ENCODE measurements around the gene SLCO6A1. TPM values are rescaled to one million over a fixed set of nuclear protein-coding genes. Genes with fewer than 3 reads are reported as not detected.

Gene SLCO6A1
- total RNA-seq, 4 donors from 2014 or later: not detected

DNA sequence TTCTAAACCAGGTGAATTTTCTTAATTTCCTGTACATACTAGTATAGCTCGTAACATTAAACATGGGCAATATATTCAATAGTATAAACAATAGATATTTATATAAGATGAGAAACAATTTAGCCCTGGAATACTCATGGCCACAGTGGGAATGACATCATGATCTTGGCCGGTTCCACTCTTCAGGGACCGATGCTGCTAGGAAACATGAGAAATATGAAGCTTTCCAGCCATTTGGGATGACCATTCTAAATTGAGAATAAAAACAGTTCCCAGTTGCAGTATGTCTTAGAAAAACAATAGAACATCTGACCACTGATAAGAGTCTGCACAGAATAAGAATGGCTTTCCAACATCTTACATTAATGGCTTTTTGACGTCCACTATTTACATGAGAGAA is 33.3 kb upstream of the SLCO6A1 start:
- Histone ChIP-seq H3K9me3 (no peaks in the 10 kb centered on the region), H3K27ac (no peak overlapping the region), H3K4me3 (no peak overlapping the region), H3K27me3 (no peaks in the 10 kb centered on the region), H3K36me3 (no peaks in the 10 kb centered on the region), H3K4me1 (no peaks in the 10 kb centered on the region)
- in situ Hi-C loops (cut with MboI; ENCODE audit: low sequenced_read_pairs in 4 of 4): no loop called here
- ATAC-seq (peak in 1 of 2 donors; percentile 52), DNase-seq (peak in 1 of 2 donors; percentile 18)
- intact Hi-C loops (cut with DNase I; ENCODE audit: low total_unique reads): loop anchor here (10.0 kb wide), 1 partner anchor 613 kb away; no protein-coding TSS in a partner anchor
- TF ChIP-seq, protein P1, sequence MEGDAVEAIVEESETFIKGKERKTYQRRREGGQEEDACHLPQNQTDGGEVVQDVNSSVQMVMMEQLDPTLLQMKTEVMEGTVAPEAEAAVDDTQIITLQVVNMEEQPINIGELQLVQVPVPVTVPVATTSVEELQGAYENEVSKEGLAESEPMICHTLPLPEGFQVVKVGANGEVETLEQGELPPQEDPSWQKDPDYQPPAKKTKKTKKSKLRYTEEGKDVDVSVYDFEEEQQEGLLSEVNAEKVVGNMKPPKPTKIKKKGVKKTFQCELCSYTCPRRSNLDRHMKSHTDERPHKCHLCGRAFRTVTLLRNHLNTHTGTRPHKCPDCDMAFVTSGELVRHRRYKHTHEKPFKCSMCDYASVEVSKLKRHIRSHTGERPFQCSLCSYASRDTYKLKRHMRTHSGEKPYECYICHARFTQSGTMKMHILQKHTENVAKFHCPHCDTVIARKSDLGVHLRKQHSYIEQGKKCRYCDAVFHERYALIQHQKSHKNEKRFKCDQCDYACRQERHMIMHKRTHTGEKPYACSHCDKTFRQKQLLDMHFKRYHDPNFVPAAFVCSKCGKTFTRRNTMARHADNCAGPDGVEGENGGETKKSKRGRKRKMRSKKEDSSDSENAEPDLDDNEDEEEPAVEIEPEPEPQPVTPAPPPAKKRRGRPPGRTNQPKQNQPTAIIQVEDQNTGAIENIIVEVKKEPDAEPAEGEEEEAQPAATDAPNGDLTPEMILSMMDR (IDR thresholded peaks at IDR 0.05 in 4 of 5, conservative IDR thresholded peaks at IDR 0.05 in 1 of 5): no peak
- no peak for TF ChIP-seq POLR2A (IDR thresholded peaks at IDR 0.05)

- in situ Hi-C loops (cut with MboI; ENCODE audit: low sequenced_read_pairs in 4 of 4): no loop called here
- TF ChIP-seq, protein P1 (IDR thresholded peaks at IDR 0.05 in 4 of 5, conservative IDR thresholded peaks at IDR 0.05 in 1 of 5): no peak
- TF ChIP-seq POLR2A (IDR thresholded peaks at IDR 0.05): no peak
- intact Hi-C loops (cut with DNase I; ENCODE audit: low total_unique reads): loop anchor here (10.0 kb wide), 1 partner anchor 613 kb away; no protein-coding TSS in a partner anchor
Measured at GRCh38 chr5:102531506-102531905, 32.7 kb upstream of the SLCO6A1 start.

GRCh38 chr5:102529447-102529846 is 30.6 kb upstream of the SLCO6A1 start:
- ATAC-seq (no peak), DNase-seq (no peak)
- TF ChIP-seq, protein P1 (IDR thresholded peaks at IDR 0.05 in 4 of 5, conservative IDR thresholded peaks at IDR 0.05 in 1 of 5): no peak
- TF ChIP-seq POLR2A (IDR thresholded peaks at IDR 0.05): no peak
- Histone ChIP-seq H3K4me3 (no peak overlapping the region), H3K4me1 (no peaks in the 10 kb centered on the region), H3K36me3 (no peaks in the 10 kb centered on the region), H3K27ac (no peak overlapping the region), H3K27me3 (no peaks in the 10 kb centered on the region), H3K9me3 (no peaks in the 10 kb centered on the region)
- intact Hi-C loops (cut with DNase I; ENCODE audit: low total_unique reads): no loop called here
- in situ Hi-C loops (cut with MboI; ENCODE audit: low sequenced_read_pairs in 4 of 4): no loop called here

More at GRCh38 chr5:102531506-102531905, 32.7 kb upstream of the SLCO6A1 start:
- ATAC-seq: peak; percentile 46 to 54
- Histone ChIP-seq H3K9me3 (no peaks in the 10 kb centered on the region), H3K27ac (no peak overlapping the region), H3K4me1 (no peaks in the 10 kb centered on the region), H3K4me3 (no peak overlapping the region), H3K27me3 (no peaks in the 10 kb centered on the region), H3K36me3 (no peaks in the 10 kb centered on the region)
- no peak for DNase-seq

DNA sequence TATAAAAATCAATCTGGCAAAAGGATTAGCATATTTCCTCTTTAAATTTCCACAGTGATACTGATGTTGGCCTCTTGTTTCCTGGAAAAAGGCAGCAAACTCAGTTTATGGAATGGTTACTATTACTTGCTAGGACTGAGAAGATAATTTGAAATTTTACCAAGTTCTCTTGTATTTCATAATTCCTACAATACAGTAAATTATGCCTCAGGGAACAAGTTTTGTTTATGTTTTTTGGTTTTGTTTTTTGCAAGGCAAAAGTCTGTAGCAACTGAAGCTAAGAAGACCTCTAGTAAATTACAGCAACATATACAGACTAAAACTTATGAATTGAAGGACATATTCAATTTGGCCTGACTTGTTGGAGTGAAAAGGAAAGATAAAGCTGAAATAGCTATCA is 30.2 kb upstream of the SLCO6A1 start:
- Histone ChIP-seq H3K27ac (no peak overlapping the region), H3K36me3 (no peaks in the 10 kb centered on the region)
- in situ Hi-C loops (cut with MboI; ENCODE audit: low sequenced_read_pairs in 4 of 4): no loop called here

More for the DNA sequence above, 30.2 kb upstream of the SLCO6A1 start:
- intact Hi-C loops (cut with DNase I; ENCODE audit: low total_unique reads): no loop called here
- Histone ChIP-seq H3K4me1 (no peaks in the 10 kb centered on the region), H3K4me3 (no peak overlapping the region), H3K9me3 (no peaks in the 10 kb centered on the region), H3K27me3 (no peaks in the 10 kb centered on the region)
- TF ChIP-seq POLR2A (IDR thresholded peaks at IDR 0.05): no peak
- TF ChIP-seq, protein P1 (IDR thresholded peaks at IDR 0.05 in 4 of 5, conservative IDR thresholded peaks at IDR 0.05 in 1 of 5): no peak
- no peak for ATAC-seq
- no peak for DNase-seq

Measured in gastrocnemius medialis (tissue), 4 donors.